ENCODE measurements around the gene ASCL5. TPM values are rescaled to one million over a fixed set of nuclear protein-coding genes. Genes with fewer than 3 reads are reported as not detected.
A peak's percentile ranks its signal among the peaks of the same experiment; 100 is the strongest.
"Not testable (repeated sequence)": the region's sequence is repeated elsewhere in the genome, so short reads cannot be mapped to it uniquely, and the experiment has no call there.

Gene ASCL5, protein sequence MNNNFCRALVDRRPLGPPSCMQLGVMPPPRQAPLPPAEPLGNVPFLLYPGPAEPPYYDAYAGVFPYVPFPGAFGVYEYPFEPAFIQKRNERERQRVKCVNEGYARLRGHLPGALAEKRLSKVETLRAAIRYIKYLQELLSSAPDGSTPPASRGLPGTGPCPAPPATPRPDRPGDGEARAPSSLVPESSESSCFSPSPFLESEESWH
- polyA plus RNA-seq (ENCODE audit: insufficient read length in 4 of 4), result under 1 TPM in 3 of 4 donors, not detected in 1; 0.11 to 0.20 (median 0.17) TPM

DNA sequence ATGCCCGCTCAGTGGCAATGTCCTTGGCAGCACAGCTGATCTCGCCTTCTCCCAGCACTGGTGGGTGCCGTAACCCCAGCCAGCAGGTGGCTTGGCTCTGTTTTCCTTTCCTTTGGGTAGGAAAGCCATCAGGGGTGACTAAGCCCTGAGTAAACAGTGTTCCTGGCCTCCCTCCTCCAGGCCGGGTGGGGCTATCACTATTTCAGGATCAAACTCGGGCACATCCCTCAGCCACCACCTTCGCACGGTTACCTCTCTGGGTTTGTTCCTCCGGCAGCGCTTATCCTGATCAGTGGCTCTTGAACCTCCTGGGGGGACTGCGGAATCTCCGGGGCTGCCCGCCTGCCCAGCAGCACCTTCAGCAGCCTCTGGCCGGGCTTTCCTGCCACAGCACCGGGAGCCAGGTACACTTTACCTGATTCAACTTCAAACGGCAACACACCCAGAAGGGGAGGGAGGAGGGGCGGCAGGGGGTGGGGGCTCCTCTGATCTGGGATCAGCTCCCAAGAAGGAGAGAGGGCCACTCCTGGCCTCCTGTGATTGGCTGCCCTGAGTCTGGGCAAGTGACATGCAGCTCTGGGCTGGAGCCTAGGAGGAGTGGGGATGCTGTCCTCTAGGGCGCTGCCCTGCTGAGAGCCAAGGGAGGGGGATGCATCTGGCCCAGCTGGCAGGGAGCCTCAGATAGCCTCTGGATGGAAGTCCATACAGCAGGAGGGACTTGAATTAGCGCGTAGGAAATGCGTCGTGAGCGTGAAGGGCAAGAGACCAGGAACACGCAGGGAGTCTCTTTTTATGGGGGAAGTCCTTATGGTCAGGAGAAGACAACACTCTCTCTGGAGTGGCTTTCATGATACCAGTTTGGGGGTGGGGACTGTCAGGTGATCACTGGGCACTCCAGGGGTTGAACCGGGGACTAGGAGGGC is at the start of gene ASCL5:
ASCL5 (minus strand) TSS at position 353 of the 923 bp plus-strand sequence. CDS start 11,812 bp downstream, outside the sequence.
- no peak for DNase-seq (ENCODE audit: low read depth in 4 of 4, low spot score in 3 of 4)

GRCh38 chr1:201175820-201176500 is 49.0 kb upstream of the ASCL5 start:
- no peak for DNase-seq (ENCODE audit: low read depth in 4 of 4, low spot score in 3 of 4)

DNA sequence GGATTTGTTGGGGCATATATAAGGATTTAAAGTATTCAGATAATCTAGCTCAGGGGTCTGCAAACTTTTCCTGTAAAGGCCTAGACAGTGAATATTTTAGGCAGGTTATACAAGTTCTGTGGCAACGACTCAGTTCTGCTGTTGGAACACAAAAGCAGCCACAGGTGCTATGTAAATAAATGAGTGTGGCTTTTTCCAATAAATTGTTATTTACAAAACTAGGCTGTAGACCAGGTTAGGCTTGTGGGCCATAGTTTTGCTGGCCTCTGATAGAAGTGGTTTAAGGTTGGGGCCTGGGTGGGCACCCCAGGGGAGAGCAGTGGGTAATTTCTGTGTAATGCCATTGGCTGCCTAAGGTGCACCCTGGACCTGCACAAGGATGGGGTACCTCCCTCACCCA is 46.8 kb upstream of the ASCL5 start:
- no peak for DNase-seq (ENCODE audit: low read depth in 4 of 4, low spot score in 3 of 4)

DNA sequence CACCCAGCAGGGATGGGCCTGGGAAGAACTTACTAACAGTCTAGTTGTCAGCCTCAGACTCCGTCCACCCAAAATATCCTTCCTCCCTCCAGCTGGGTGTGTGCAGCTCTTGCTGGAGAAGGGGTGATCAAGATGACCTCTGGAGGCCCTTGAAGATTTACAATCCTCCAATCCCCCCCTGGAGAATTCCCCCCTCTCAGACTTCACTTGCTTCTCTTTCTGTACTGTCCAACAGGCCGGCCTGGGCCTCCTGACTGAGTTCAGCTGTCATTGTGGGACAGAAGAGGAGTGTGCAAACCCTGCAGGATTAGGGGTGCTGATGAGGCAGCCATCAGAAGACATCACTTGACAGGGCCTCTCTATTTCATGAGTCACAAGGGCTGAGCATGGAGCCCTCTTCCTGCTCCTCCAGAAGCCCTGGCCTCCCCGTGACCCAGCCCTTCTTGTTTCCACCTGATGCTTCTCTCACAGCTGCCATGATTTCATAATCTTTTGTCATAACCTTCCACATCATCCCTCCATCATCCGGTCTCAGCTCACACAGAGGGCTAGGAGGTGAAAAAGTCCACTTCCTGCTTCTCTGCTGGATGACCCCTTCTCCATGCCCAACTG is 46.1 kb upstream of the ASCL5 start:
- DNase-seq (ENCODE audit: low read depth in 4 of 4, low spot score in 3 of 4), result no peak

- DNase-seq (ENCODE audit: low read depth in 4 of 4, low spot score in 3 of 4), result no peak
Measured at GRCh38 chr1:201172326-201172725, 45.3 kb upstream of the ASCL5 start.

GRCh38 chr1:201171063-201172036 is 44.4 kb upstream of the ASCL5 start:
- no peak for DNase-seq (ENCODE audit: low read depth in 4 of 4, low spot score in 3 of 4)

GRCh38 chr1:201170533-201171062 is 43.6 kb upstream of the ASCL5 start:
- peak; percentile 85 to 92 (median 87) for DNase-seq (ENCODE audit: low read depth in 4 of 4, low spot score in 3 of 4)

GRCh38 chr1:201169971-201170532 is 43.1 kb upstream of the ASCL5 start:
- no peak for DNase-seq (ENCODE audit: low read depth in 4 of 4, low spot score in 3 of 4)

DNA sequence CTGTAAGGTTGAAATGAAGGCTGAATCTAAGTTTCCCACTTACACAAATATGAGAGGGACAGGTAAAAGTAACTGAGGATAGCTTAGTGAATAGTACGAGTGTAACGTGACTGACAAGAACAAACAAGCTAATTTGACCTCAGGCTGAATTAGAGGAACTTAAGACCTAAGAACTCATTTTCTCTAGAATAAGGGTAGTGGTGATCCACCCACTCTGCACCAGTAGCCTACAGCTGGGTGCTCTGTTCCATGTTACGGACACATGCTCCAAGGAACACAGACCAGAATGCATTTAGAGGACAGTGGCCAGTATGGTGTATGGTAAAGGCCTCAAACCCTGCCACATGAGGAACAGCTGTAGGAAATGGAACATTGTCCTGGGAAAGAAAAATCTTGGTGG is 42.2 kb upstream of the ASCL5 start:
- DNase-seq (ENCODE audit: low read depth in 4 of 4, low spot score in 3 of 4), result no peak

- no peak for DNase-seq (ENCODE audit: low read depth in 4 of 4, low spot score in 3 of 4)
Measured at GRCh38 chr1:201167041-201167991, 40.3 kb upstream of the ASCL5 start.

- DNase-seq (ENCODE audit: low read depth in 4 of 4, low spot score in 3 of 4), result no peak
Measured at GRCh38 chr1:201164645-201165044, 37.7 kb upstream of the ASCL5 start.

GRCh38 chr1:201163707-201164106 is 36.7 kb upstream of the ASCL5 start:
- no peak for DNase-seq (ENCODE audit: low read depth in 4 of 4, low spot score in 3 of 4)

GRCh38 chr1:201163036-201163435 is 36.1 kb upstream of the ASCL5 start:
- DNase-seq (ENCODE audit: low read depth in 4 of 4, low spot score in 3 of 4), result not testable (repeated sequence)

- no peak for DNase-seq (ENCODE audit: low read depth in 4 of 4, low spot score in 3 of 4)
Measured at GRCh38 chr1:201157949-201158348, 31.0 kb upstream of the ASCL5 start.

DNA sequence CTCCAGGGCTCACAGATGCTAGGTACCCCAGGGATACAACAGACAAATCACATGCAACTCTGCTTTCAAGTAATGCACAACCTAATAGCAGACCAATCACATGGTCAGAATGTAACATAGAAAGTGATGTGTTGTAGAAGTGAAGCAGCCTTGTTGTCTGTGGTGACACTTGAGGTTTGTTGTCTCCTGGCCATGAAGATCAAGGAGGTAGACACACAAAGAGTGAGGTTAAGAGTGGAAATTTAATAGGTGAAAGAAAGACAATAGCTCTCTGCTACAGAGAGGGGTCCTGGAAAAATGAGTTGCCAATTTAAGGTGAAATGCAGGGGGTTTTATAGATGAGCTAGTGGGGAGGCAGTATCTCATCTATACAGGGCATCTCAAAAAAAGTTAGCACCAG is 29.8 kb upstream of the ASCL5 start:
- DNase-seq (ENCODE audit: low read depth in 4 of 4, low spot score in 3 of 4), result no peak

- no peak for DNase-seq (ENCODE audit: low read depth in 4 of 4, low spot score in 3 of 4)
Measured at GRCh38 chr1:201156346-201156745, 29.4 kb upstream of the ASCL5 start.

- no peak for DNase-seq (ENCODE audit: low read depth in 4 of 4, low spot score in 3 of 4)
Measured at GRCh38 chr1:201155354-201155753, 28.4 kb upstream of the ASCL5 start.

All from left renal pelvis (tissue), 4 donors.